ENCODE results near the gene LPCAT3. TPM values are rescaled to one million over a fixed set of nuclear protein-coding genes. Genes with fewer than 3 reads are reported as not detected.

Gene LPCAT3
- total RNA-seq, 3 donors from 2014 or later, result 79.8 to 121 (median 102) TPM

DNA sequence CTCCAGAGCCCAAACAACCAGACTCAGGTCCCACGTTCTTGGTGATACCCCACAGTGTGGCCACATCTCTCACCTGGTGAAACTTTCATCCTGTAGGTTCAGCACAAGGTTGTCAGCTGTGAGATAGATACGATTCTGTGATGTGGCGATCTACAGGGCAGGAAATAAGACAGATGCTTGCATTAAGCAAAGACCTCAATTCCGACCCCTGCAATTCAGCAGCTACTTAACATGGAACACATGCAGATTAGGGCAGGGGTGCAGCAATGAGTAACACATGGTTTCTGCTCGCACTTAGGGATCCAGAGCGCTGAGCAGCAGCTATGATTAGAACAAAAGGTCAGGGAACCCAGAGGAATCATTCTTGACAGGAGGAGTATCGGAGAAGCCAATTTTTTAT lies 51.9 kb downstream of the LPCAT3 start:
- intact Hi-C loops (cut with DNase I, micrococcal nuclease), result no loop called here
- Histone ChIP-seq H3K36me3 (ENCODE audit: low read depth) (no peaks in the 10 kb centered on the region), H3K9me3 (no peaks in the 10 kb centered on the region), H3K4me3 (no peak overlapping the region), H3K4me1 (ENCODE audit: low read depth) (peaks cover 30% of the 10 kb centered on the region)
- DNase-seq (no peak), ATAC-seq (no peak)
- TF ChIP-seq, protein P1, sequence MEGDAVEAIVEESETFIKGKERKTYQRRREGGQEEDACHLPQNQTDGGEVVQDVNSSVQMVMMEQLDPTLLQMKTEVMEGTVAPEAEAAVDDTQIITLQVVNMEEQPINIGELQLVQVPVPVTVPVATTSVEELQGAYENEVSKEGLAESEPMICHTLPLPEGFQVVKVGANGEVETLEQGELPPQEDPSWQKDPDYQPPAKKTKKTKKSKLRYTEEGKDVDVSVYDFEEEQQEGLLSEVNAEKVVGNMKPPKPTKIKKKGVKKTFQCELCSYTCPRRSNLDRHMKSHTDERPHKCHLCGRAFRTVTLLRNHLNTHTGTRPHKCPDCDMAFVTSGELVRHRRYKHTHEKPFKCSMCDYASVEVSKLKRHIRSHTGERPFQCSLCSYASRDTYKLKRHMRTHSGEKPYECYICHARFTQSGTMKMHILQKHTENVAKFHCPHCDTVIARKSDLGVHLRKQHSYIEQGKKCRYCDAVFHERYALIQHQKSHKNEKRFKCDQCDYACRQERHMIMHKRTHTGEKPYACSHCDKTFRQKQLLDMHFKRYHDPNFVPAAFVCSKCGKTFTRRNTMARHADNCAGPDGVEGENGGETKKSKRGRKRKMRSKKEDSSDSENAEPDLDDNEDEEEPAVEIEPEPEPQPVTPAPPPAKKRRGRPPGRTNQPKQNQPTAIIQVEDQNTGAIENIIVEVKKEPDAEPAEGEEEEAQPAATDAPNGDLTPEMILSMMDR (IDR thresholded peaks at IDR 0.05), result no peak

DNA sequence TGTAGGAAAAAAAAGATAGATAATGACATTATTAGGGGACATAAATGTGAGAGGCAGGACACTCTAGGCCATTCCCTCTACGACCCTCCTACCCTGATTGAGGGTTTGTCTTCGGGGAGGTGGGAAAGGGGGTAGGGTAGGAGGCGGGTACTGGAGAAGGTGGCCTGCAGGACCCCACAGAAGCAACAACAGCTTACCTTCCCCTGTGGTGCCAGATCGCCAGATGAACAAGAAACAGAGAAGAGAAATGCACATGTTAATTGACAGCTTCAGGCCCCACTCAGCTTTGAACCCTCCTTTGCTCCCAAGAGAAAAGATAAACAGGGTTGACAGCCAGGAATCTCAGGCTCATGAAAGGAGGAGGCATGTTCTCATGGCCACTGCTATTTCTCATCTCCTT lies 52.6 kb downstream of the LPCAT3 start:
- intact Hi-C loops (cut with DNase I, micrococcal nuclease), result no loop called here
- peaks cover 35% of the 10 kb centered on the region for H3K4me1 ChIP-seq (ENCODE audit: low read depth)

DNA sequence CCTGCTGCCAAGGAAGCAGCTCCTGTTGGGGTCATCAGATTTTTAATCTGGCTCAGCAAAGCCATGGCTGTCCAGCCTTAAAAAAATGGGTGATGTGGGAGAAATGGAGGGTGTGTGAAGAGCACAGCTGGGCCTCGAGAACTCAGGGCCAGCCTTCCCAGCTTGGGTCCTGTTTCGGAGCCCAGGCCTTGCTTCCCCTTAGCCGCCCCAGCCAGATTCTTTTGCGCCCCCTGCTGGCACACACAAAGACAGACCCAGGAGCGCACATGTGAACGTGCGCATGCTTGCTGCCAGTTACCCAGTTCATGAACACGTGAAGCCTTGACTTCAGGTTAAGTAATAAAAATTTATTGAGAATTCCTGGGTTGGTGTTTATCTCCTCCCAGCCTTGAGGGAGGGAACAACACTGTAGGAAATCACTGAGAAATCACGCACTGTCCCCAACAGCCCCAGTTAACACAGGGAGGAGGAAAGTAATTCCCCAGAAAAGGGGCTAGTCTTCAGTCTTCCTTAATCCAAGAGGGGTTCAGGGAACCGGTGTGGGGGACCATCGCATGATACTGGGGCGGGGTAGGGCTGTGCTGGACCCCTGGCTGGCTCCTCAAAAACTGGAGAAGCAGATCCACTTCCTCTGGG lies 53.1 kb downstream of the LPCAT3 start:
- Histone ChIP-seq H3K4me3 (no peak overlapping the region), H3K36me3 (ENCODE audit: low read depth) (no peaks in the 10 kb centered on the region), H3K4me1 (ENCODE audit: low read depth) (peaks cover 40% of the 10 kb centered on the region), H3K9me3 (no peaks in the 10 kb centered on the region)
- intact Hi-C loops (cut with DNase I, micrococcal nuclease), result no loop called here
- ATAC-seq (peak; percentile 51), DNase-seq (peak; percentile 88 to 92 (median 92))
- TF ChIP-seq, protein P1 (IDR thresholded peaks at IDR 0.05), result peak; percentile 85

More for the DNA sequence above, 52.6 kb downstream of the LPCAT3 start:
- DNase-seq (no peak), ATAC-seq (no peak)
- H3K36me3 ChIP-seq (ENCODE audit: low read depth), result no peaks in the 10 kb centered on the region
- H3K4me3 ChIP-seq, result no peak overlapping the region
- TF ChIP-seq, protein P1 (IDR thresholded peaks at IDR 0.05), result no peak
- H3K9me3 ChIP-seq, result no peaks in the 10 kb centered on the region

DNA sequence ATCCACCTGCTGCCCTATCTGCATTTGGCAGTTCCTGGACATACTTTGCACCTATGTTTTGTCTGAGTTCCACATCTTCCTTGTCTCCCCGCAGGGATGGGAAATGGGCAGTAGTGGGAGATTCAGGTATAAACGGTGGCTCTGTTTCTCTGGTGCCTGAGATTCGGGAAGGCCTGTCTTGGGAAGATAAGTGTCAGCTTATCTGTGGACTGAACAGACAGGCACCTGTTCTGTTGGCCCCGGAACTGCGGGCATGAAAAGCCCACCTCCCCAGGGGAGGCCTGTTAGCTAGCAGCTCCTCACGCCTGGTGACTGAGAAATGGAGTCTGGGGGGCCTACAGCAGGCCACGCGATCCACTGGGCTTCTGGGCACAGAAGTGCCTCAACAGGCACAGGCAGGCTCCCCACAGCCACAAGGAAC lies 53.7 kb downstream of the LPCAT3 start:
- peak in 1 of 3 donors; percentile 68 for DNase-seq
- no peak overlapping the region for H3K4me3 ChIP-seq

DNA sequence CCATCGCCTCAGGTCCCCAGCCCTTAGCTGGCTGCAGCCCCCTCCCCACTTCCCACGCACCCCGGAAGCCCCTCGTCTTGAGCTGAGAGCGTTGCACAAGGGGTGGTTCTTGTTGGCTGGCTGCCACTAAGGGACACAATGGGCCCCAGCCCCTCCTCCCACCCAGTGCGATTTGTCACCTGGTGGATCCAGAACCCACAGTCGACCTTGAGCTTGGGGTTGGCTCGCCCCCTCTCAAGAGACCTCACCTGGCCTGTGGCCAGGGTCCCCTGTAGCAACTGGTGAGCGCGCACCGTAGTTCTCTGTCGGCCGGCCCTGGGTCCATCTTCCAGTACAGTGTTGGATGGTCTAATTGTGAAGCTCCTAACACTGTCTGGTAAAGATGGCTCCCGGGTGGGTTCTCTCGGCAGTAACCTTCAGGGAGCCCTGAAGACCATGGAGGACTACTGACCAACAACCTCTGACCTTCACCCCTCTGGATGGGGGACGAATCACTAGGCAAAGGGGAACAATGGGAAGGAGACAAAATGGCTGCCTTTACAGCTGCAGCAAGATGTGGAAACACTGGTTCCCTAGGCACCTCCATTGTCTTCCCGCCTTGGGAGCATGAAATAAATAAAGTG lies 54.4 kb downstream of the LPCAT3 start:
- DNase-seq (peak; percentile 65 to 77 (median 73)), ATAC-seq (no peak)
- peaks cover 37% of the 10 kb centered on the region for H3K4me1 ChIP-seq (ENCODE audit: low read depth)
- H3K36me3 ChIP-seq (ENCODE audit: low read depth), result no peaks in the 10 kb centered on the region
- TF ChIP-seq, protein P1 (IDR thresholded peaks at IDR 0.05), result no peak
- intact Hi-C loops (cut with DNase I, micrococcal nuclease), result no loop called here
- H3K9me3 ChIP-seq, result no peaks in the 10 kb centered on the region
- H3K4me3 ChIP-seq, result peak overlapping the region; percentile 57

More for the DNA sequence above, 53.7 kb downstream of the LPCAT3 start:
- intact Hi-C loops (cut with DNase I, micrococcal nuclease), result no loop called here
- H3K4me1 ChIP-seq (ENCODE audit: low read depth), result peaks cover 43% of the 10 kb centered on the region
- no peaks in the 10 kb centered on the region for H3K9me3 ChIP-seq
- TF ChIP-seq, protein P1 (IDR thresholded peaks at IDR 0.05), result no peak
- ATAC-seq, result no peak
- no peaks in the 10 kb centered on the region for H3K36me3 ChIP-seq (ENCODE audit: low read depth)
